K562 (cell line): Measurements from ENCODE around the gene GBP7. TPM values are rescaled to one million over a fixed set of nuclear protein-coding genes. Genes with fewer than 3 reads are reported as not detected.
"Not testable (repeated sequence)": the region's sequence is repeated elsewhere in the genome, so short reads cannot be mapped to it uniquely, and the experiment has no call there.

Experiments
- ATAC-seq: fragments of 200-7000 bp; cut with Tn5 transposase; 3 replicates; pipeline ENCODE4 v1.9.1; 2020; ENCODE audit warnings: moderate library complexity
- BruUV-seq: library from RNA; stranded (reverse); fragments of 400-500 nt; replicated peaks from 2 replicates; lab custom pipeline; 2021; lab: Mats Ljungman, UMichigan
- CTCF ChIA-PET: fragments of 300-600 bp; formaldehyde crosslinking; extraction: SDS; loops from one replicate; lab custom pipeline; 2021; ENCODE audit warnings: low intra/inter-chr PET ratio; lab: Yijun Ruan, JAX
- POLR2A ChIA-PET: fragments of 300-600, 350-650 bp; sonication (Branson Sonifier 250); formaldehyde crosslinking; extraction: SDS; loops from one replicate; lab custom pipeline; 2021; ENCODE audit warnings: antibody characterized with exemption, inconsistent platforms; lab: Yijun Ruan, JAX
- DNase-seq, 4 experiments: peaks; one replicate each; pipeline versions ENCODE4 v3.0.0 to v3.0.0-alpha.2; 2011 to 2018; ENCODE audit warnings: low spot score in 3 of 4, mixed read lengths in 3 of 4; ENCODE audit errors: extremely low read depth in 1 of 4
- FAIRE-seq: peaks from 2 replicates; lab custom pipeline; 2011; peaks lifted over from hg19 to GRCh38; lab: Jason Lieb, UNC
- H2AFZ ChIP-seq: 2 replicates; pipeline ENCODE4 v1.6.0; 2011; ENCODE audit warnings: low read depth, low read length, control low read depth, inconsistent platforms
- H3K27ac ChIP-seq: fragments of 200-600 bp; 3 replicates; pipeline ENCODE4 v1.8.0; 2011; ENCODE audit warnings: low read depth, mild to moderate bottlenecking, control low read depth, inconsistent platforms, low read length, moderate library complexity, mixed read lengths; ENCODE audit errors: extremely low read depth
- H3K27me3 ChIP-seq, 2 experiments: fragments of 300-600 bp in 1 of 2; 2 replicates in 1 of 2; 3 replicates in 1 of 2; pipeline versions ENCODE4 v1.6.0 to v1.8.0; 2011; ENCODE audit warnings: inconsistent platforms in 2 of 2, low read length in 2 of 2, mild to moderate bottlenecking in 1 of 2, mixed read lengths in 1 of 2, moderate library complexity in 1 of 2; ENCODE audit not compliant: control insufficient read depth in 2 of 2, insufficient read depth in 2 of 2
- H3K36me3 ChIP-seq: fragments of 300-600 bp; 3 replicates; pipeline ENCODE4 v1.8.0; 2011; ENCODE audit warnings: mild to moderate bottlenecking, low read length, inconsistent platforms; ENCODE audit not compliant: control insufficient read depth, insufficient read depth
- H3K4me1 ChIP-seq, 2 experiments: fragments of 200-600 bp in 1 of 2; replicated peaks in 1 of 2; 2 replicates in 1 of 2; 3 replicates in 1 of 2; pipeline versions ENCODE4 v1.5.1 to v1.8.0; 2011; ENCODE audit warnings: inconsistent platforms in 2 of 2, low read length in 2 of 2, mild to moderate bottlenecking in 1 of 2, mixed read lengths in 1 of 2, moderate library complexity in 1 of 2; ENCODE audit not compliant: control insufficient read depth in 2 of 2, insufficient read depth in 2 of 2
- H3K4me2 ChIP-seq: 2 replicates; pipeline ENCODE4 v1.6.1; 2011; ENCODE audit warnings: low read length, control low read depth, inconsistent platforms, mixed read lengths; ENCODE audit not compliant: insufficient read depth
- H3K4me3 ChIP-seq: fragments of 200-600 bp; sonication (generic), shearing (Covaris generic); 2 replicates; pipeline ENCODE4 v1.5.1; 2016; ENCODE audit warnings: control low read depth, inconsistent platforms
- H3K79me2 ChIP-seq: fragments of 200-600 bp; 3 replicates; pipeline ENCODE4 v1.8.0; 2011; ENCODE audit warnings: low read length, inconsistent platforms; ENCODE audit not compliant: control insufficient read depth, insufficient read depth
- H3K9ac ChIP-seq, 2 experiments: 2 replicates each; pipeline versions ENCODE4 v1.6.0 to v1.6.1; 2011; ENCODE audit warnings: low read depth in 2 of 2, low read length in 2 of 2, control low read depth in 1 of 2, inconsistent platforms in 1 of 2, mild to moderate bottlenecking in 1 of 2, mixed read lengths in 1 of 2; ENCODE audit not compliant: insufficient read depth in 1 of 2
- H3K9me1 ChIP-seq: one replicate; pipeline ENCODE4 v1.6.0; 2011; ENCODE audit warnings: inconsistent platforms, mild to moderate bottlenecking, low read length, moderate library complexity; ENCODE audit not compliant: control insufficient read depth, insufficient read depth
- H3K9me3 ChIP-seq: replicated peaks from 2 replicates; pipeline ENCODE4 v1.5.1; 2011; ENCODE audit warnings: low read depth, low read length, inconsistent platforms; ENCODE audit not compliant: control insufficient read depth, insufficient read depth
- H4K20me1 ChIP-seq: replicated peaks from 2 replicates; pipeline ENCODE4 v1.6.1; 2011; ENCODE audit warnings: low read length, inconsistent platforms, mixed read lengths; ENCODE audit not compliant: control insufficient read depth, insufficient read depth
- CXXC5 ChIP-seq: fragments of 250-450 bp; sonication (Bioruptor Pico); IDR thresholded peaks from 2 replicates; pipeline ENCODE4 v1.8.0; 2022; ENCODE audit warnings: inconsistent platforms, mild to moderate bottlenecking, moderate library complexity
- MAZ ChIP-seq, 2 experiments: fragments of 450-650 bp in 1 of 2; sonication (generic) in 1 of 2; formaldehyde crosslinking; IDR thresholded peaks in 1 of 2; conservative IDR thresholded peaks in 1 of 2; 2 replicates each; pipeline versions ENCODE4 v1.4.0 to v1.5.0; 2020; ENCODE audit warnings: mild to moderate bottlenecking in 1 of 2, missing genetic modification reagents in 1 of 2
- NRF1 ChIP-seq, 2 experiments: fragments of 450-650 bp; IDR thresholded peaks in 1 of 2; conservative IDR thresholded peaks in 1 of 2; 2 replicates each; pipeline ENCODE4 v1.6.1; 2014; ENCODE audit warnings: mild to moderate bottlenecking in 2 of 2
- PHF8 ChIP-seq: fragments of 200-600 bp; sonication (generic); IDR thresholded peaks from 2 replicates; pipeline ENCODE4 v1.6.1; 2012; ENCODE audit warnings: mixed run types, mild to moderate bottlenecking, inconsistent platforms, low read length, moderate library complexity, borderline replicate concordance
- RBFOX2 ChIP-seq: fragments of 200-400 bp; formaldehyde crosslinking; IDR thresholded peaks from 2 replicates; pipeline ENCODE4 v1.6.1; 2017; ENCODE audit warnings: low read depth, mild to moderate bottlenecking, low read length, moderate library complexity
- ZFX ChIP-seq: sonication (generic); formaldehyde crosslinking; IDR thresholded peaks from 2 replicates; pipeline ENCODE4 v1.8.0; 2022; ENCODE audit warnings: mild to moderate bottlenecking, missing genetic modification reagents, moderate library complexity
- WGBS: fragments of 100-300 bp; shearing (Covaris generic); methylation state at CpG from one replicate; pipeline ENCODE4 v1.1.6; 2016; ENCODE audit warnings: low coverage, mixed read lengths; ENCODE audit not compliant: insufficient coverage; ENCODE audit errors: missing lambda C conversion rate; 5-methylcytosine and 5-hydroxymethylcytosine counted together
- in situ Hi-C: fragments of 300-500 bp; cut with MboI; formaldehyde crosslinking; loops from 4 replicates; pipeline ENCODE4 v1.15.0; 2018; ENCODE audit warnings: inconsistent platforms, mixed read lengths
- intact Hi-C: fragments of 100-400 bp; cut with micrococcal nuclease; formaldehyde crosslinking; loops from 2 replicates; pipeline ENCODE4 v1.14.2; 2022
- polyA plus RNA-seq, 8 experiments: library from polyadenylated mRNA; depleted of rRNA in 4 of 8; stranded (reverse) in 5 of 8; unstranded in 3 of 8; fragments of >200 nt; fragmentation: Nextera tagmentation in 2 of 8; fragmentation: Illumina TruSeq in 1 of 8; extraction: Ambion mirVana in 2 of 8; extraction: Trizol in 1 of 8; gene quantifications; 2 replicates each; pipeline versions ENCODE4 v1.2.1 to v1.2.3, GENCODE V29; 2011 to 2014; ENCODE audit warnings: inconsistent platforms in 1 of 8, missing spikeins in 1 of 8
- total RNA-seq, 7 experiments: library from RNA; depleted of rRNA in 6 of 7; stranded (reverse); fragments of >200 nt in 6 of 7; fragmentation: Illumina TruSeq in 2 of 7; extraction: Trizol in 2 of 7; gene quantifications; 2 replicates each; pipeline versions ENCODE4 v1.2.1 to v1.2.3, GENCODE V29; 2011 to 2021; ENCODE audit warnings: low replicate concordance in 1 of 7
- TF ChIP-seq, protein P1 (sequence below), 2 experiments: IDR thresholded peaks; 2 replicates each; pipeline ENCODE4 v1.6.1; 2011; ENCODE audit warnings: borderline replicate concordance in 1 of 2, control low read depth in 1 of 2, low read depth in 1 of 2, low read length in 1 of 2, mild to moderate bottlenecking in 1 of 2, mixed read lengths in 1 of 2, moderate library complexity in 1 of 2; ENCODE audit not compliant: insufficient read depth in 1 of 2, insufficient read length in 1 of 2, poor library complexity in 1 of 2, severe bottlenecking in 1 of 2; ENCODE audit errors: extremely low read depth in 1 of 2
- TF ChIP-seq, protein P2 (sequence below): sonication (generic); formaldehyde crosslinking; IDR thresholded peaks from 2 replicates; pipeline ENCODE4 v1.8.0; 2022; ENCODE audit warnings: missing genetic modification reagents, mild to moderate bottlenecking, moderate library complexity, borderline replicate concordance

The GBP7 gene
- total and polyA plus RNA-seq, 9 of the 15 experiments (the other 6 are each of a cell fraction or from before 2014, with no cell fraction given): 0.03 TPM; not detected in 8

DNA sequence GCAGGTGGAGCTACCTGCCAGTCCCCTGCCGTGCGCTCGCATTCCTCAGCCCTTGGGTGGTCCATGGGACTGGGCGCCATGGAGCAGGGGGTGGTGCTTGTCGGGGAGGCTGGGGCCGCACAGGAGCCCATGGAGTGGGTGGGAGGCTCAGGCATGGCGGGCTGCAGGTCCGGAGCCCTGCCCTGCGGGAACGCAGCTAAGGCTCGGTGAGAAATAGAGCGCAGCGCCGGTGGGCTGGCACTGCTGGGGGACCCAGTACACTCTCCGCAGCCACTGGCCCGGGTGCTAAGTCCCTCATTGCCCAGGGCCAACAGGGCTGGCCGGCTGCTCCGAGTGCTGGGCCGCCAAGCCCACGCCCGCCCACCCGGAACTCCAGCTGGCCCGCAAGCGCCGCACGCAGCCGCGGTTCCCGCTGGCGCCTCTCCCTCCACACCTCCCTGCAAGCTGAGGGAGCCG lies 47.8 kb downstream of the GBP7 start:
- H4K20me1 ChIP-seq, H3K36me3 ChIP-seq, H3K9ac ChIP-seq, H3K9me3 ChIP-seq, H3K79me2 ChIP-seq, H3K9me1 ChIP-seq, H3K27me3 ChIP-seq, in situ Hi-C loops, FAIRE-seq, H3K27ac ChIP-seq, H3K4me1 ChIP-seq, DNase-seq, intact Hi-C loops, CTCF ChIA-PET, BruUV-seq: not testable (repeated sequence)
- Histone ChIP-seq H2AFZ (peak overlapping the region; percentile 71; the same call in 1 of the 2 replicates), H3K4me3 (peak overlapping the region; percentile 6; the same call in 1 of the 2 replicates), H3K4me2 (peak overlapping the region; percentile 33; the same call in 1 of the 2 replicates)
- 54% methylated on average over 17 of the region's 31 CpGs for WGBS
- TF ChIP-seq, protein P1, sequence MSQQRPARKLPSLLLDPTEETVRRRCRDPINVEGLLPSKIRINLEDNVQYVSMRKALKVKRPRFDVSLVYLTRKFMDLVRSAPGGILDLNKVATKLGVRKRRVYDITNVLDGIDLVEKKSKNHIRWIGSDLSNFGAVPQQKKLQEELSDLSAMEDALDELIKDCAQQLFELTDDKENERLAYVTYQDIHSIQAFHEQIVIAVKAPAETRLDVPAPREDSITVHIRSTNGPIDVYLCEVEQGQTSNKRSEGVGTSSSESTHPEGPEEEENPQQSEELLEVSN (IDR thresholded peaks at IDR 0.05; ENCODE audit: borderline replicate concordance in 1 of 2, extremely low read depth in 1 of 2, insufficient read depth in 1 of 2, insufficient read length in 1 of 2, low read depth in 1 of 2, low read length in 1 of 2, poor library complexity in 1 of 2, severe bottlenecking in 1 of 2): peak in 1 of 2 experiments; percentile 52
- 0 out of 4 replicates have a peak, but pooled peaks of 1 of the 2 experiments have one; percentile 18 for TF ChIP-seq MAZ (CRISPR knock-in tag; conservative IDR thresholded peaks at IDR 0.05 in 1 of 2, IDR thresholded peaks at IDR 0.05 in 1 of 2)
- TF ChIP-seq CXXC5 (CRISPR knock-in tag): peak; percentile 27; the same call in 1 of the 2 replicates
- peak; percentile 39; the same call in 1 of the 2 replicates for TF ChIP-seq ZFX (CRISPR knock-in tag)
- TF ChIP-seq NRF1 (conservative IDR thresholded peaks at IDR 0.05 in 1 of 2, IDR thresholded peaks at IDR 0.05 in 1 of 2): peak; percentile 26 to 57; a peak in 3 of 4 replicates
- TF ChIP-seq, protein P2, sequence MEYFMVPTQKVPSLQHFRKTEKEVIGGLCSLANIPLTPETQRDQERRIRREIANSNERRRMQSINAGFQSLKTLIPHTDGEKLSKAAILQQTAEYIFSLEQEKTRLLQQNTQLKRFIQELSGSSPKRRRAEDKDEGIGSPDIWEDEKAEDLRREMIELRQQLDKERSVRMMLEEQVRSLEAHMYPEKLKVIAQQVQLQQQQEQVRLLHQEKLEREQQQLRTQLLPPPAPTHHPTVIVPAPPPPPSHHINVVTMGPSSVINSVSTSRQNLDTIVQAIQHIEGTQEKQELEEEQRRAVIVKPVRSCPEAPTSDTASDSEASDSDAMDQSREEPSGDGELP (CRISPR knock-in tag): peak; percentile 71
- TF ChIP-seq RBFOX2: 0 out of 2 replicates have a peak, but pooled peaks have one; percentile 13
- peak; percentile 29; the same call in 1 of the 2 replicates for TF ChIP-seq PHF8
- POLR2A ChIA-PET: interaction anchor here (1.1 kb wide), 1 partner anchor 17 kb away, joined by 4 read pairs; no protein-coding TSS in a partner anchor
- peak; percentile 21; the same call in 1 of the 3 replicates for ATAC-seq
